Fibroblast of the aortic adventitia (primary cell): Measurements from ENCODE around the gene CCDC69. TPM values are rescaled to one million over a fixed set of nuclear protein-coding genes. Genes with fewer than 3 reads are reported as not detected.
"Not testable (repeated sequence)": the region's sequence is repeated elsewhere in the genome, so short reads cannot be mapped to it uniquely, and the experiment has no call there.

ENCODE experiments used
- DNase-seq: peaks from one replicate; pipeline ENCODE4 v3.0.0-alpha.2; 2010; ENCODE audit warnings: low read depth
- H3K4me3 ChIP-seq: 2 replicates; pipeline ENCODE4 v1.5.1; 2011; ENCODE audit warnings: low read depth, mild to moderate bottlenecking, control low read depth, low read length, moderate library complexity
- total RNA-seq: library from RNA; depleted of rRNA; stranded (reverse); fragments of >200 nt; gene quantifications from 2 replicates; pipeline ENCODE4 v1.2.3, GENCODE V29; 2012; ENCODE audit warnings: low replicate concordance
- TF ChIP-seq, protein P1 (sequence below): IDR thresholded peaks from 2 replicates; pipeline ENCODE4 v1.5.1; 2011; ENCODE audit warnings: mild to moderate bottlenecking, low read length, control low read depth, inconsistent platforms; ENCODE audit not compliant: insufficient read depth

CCDC69 gene
- total RNA-seq, 1 donor: 1.5 TPM

DNA sequence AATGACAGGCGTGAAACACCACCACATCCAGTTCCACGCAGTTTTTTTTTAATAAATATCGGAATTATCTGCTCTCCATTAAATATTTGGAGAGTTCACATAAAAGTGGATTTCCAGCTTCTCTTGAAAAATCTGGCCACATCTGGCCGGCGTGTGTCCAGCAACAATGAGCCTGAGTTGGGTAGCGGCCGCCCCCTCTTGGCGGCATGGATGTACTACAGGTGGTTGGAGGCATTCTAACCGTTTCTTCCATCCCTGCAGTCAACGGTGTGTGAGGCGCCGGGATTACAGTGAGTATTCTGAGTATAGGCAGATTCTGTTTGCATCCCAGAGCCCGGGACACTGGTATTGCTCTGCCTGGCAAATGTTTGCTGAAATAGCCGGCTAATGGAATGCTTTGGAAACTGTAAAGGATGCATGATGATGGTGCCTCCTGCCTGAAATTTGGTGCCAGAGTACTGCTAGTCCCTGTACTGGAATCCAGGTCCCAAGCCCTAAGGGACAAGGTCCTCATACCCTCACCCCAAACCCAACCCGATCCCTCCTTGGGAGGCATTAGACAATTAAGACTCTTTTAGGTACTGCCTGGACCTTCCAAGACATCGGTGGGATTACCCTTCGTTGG is 15.5 kb upstream of the CCDC69 start:
- H3K4me3 ChIP-seq: no peak overlapping the region
- DNase-seq: peak; percentile 79
- TF ChIP-seq, protein P1, sequence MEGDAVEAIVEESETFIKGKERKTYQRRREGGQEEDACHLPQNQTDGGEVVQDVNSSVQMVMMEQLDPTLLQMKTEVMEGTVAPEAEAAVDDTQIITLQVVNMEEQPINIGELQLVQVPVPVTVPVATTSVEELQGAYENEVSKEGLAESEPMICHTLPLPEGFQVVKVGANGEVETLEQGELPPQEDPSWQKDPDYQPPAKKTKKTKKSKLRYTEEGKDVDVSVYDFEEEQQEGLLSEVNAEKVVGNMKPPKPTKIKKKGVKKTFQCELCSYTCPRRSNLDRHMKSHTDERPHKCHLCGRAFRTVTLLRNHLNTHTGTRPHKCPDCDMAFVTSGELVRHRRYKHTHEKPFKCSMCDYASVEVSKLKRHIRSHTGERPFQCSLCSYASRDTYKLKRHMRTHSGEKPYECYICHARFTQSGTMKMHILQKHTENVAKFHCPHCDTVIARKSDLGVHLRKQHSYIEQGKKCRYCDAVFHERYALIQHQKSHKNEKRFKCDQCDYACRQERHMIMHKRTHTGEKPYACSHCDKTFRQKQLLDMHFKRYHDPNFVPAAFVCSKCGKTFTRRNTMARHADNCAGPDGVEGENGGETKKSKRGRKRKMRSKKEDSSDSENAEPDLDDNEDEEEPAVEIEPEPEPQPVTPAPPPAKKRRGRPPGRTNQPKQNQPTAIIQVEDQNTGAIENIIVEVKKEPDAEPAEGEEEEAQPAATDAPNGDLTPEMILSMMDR: peak; percentile 88

DNA sequence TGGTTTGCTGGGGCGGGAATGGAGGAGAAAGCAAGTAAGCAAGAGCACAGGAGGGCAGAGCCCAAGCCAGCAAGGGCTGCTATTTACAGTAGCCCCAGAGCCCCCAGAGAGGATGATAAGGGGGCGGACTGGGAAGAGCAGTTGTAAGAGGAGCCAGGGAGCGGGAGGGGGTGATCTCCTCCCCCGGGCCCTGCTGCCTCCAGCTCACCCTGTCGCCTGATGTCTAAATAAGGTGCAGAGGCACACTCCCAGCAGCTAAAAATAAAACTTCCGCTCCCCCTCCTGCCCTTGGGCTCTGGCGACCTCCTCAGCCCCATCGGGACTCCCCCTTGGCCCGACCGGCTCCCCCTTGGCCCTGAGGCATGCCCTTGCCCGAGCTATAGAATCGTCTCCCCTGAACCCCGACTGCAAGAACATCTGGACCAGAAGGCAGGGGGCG is 14.4 kb upstream of the CCDC69 start:
- TF ChIP-seq, protein P1: no peak
- no peak for DNase-seq
- no peak overlapping the region for H3K4me3 ChIP-seq

DNA sequence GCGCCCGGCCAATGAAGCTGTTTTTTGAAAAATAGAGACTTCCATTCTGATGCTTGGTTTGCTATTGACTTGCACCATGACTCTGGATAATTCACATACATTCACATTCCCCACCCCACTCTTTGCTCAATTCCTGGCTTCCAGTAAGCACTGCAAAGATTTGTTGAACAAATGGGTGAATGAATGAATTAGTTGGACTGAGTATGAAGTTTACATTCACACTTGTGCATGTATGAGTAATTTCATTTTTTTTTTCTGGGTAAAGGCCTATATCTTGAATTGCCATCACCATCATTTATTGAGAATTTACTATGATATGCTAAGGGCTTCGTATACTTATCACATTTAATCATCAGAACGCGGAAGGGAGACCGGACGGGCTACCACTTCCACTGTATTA is 13.8 kb upstream of the CCDC69 start:
- TF ChIP-seq, protein P1: no peak
- DNase-seq: no peak

DNA sequence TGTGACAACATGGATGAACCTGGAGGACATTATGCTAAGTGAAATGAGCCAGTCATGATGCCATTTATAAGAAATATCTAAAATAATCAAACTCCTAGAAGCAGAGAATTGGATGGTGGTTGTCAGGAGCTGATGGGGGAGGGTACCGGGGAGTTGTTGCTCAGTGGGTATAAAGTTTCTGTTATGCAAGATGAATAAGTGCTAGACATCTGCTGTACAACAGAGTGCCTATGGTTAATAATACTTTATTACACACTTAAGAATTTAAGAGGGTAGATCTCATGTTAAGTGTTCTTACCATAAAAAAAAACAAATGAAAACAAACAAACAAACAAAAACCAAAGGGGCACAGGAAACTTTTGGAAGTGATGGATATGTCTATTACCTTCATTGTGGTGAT is 13.0 kb upstream of the CCDC69 start:
- TF ChIP-seq, protein P1: no peak
- no peak overlapping the region for H3K4me3 ChIP-seq
- no peak for DNase-seq

More for the DNA sequence above, 13.8 kb upstream of the CCDC69 start:
- no peak overlapping the region for H3K4me3 ChIP-seq

DNA sequence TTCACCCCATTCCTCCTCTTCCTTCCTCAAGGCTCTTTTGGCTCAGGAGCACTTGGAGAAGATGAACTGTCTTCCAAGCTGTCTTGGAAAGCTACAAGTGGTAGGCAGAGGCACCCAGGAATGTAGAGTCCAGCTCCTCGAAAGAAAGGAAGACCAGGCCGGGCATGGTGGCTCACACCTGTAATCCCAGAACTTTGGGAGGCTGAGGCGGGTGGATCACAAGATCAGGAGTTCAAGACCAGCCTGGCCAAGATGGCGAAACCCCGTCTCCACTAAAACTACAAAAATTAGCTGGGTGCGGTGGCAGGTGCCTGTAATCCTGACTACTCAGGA is 11.3 kb upstream of the CCDC69 start:
- H3K4me3 ChIP-seq, DNase-seq: not testable (repeated sequence)

DNA sequence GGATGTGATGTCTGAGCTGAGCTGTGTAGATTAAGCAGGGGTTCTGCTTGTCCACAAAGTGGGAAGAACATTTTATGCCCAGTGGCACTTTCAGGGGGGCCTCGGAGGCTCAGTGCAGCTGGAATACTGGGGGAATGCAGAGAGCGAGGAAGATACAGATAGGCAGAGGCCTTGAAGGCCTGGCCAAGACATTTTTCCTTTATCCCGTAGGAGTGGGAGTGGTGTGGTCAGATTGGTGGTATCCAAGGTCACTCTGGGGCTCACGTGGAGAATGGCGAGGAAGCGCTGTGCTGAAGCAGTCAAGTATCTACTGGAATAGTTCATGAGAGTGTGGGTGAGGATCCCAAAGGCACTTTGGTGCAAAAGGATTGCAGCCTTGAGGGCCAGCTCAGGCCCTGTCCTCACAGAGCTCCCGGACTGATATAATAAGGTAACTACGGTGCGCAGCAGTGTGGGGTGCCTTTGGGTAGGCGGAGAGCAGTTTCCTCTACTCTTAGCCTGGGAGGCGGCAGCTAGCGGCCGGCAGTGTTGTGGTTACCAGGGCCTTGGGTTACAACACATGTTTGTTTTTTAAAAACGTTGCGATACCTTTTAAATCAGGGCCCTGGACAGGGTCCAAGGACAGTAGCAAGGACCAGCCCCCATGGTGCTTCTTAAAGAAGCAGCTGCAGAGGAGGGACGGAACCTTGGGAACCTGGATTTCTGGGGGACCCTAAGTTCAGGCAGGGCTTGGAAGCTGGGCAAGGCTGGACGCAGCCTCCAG is 10.8 kb upstream of the CCDC69 start:
- TF ChIP-seq, protein P1: no peak
- H3K4me3 ChIP-seq: no peak overlapping the region
- peak; percentile 33 for DNase-seq

DNA sequence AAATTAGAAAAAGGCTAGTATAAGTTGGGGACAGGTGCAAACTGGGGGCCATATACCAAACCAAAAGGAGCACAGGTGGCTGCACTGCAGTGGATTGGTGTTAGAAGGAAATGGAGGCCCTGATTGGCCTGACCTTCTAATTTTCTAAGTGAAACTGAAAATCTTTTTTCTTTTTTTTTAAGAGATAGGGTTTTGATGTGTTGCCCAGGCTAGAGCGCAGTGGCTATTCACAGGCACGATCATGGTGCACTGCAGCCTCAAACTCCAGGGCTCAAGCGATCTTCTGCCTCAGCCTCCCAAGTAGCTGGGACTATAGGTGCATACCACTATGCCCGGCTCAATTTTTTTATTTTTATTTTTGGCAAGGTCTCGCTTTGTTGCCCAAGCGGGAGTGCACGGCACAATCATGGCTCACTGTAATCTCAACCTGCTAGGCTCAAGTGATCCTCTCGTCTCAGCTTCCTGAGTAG is 9.8 kb upstream of the CCDC69 start:
- DNase-seq: no peak
- TF ChIP-seq, protein P1: no peak
- no peak overlapping the region for H3K4me3 ChIP-seq
